ENCODE data around the gene SLC2A1. TPM values are rescaled to one million over a fixed set of nuclear protein-coding genes. Genes with fewer than 3 reads are reported as not detected.
"Not testable (repeated sequence)": the region's sequence is repeated elsewhere in the genome, so short reads cannot be mapped to it uniquely, and the experiment has no call there.

Gene SLC2A1
- total and polyA plus RNA-seq, 8 donors = 1.2 to 39.8 (median 18.3) TPM

DNA sequence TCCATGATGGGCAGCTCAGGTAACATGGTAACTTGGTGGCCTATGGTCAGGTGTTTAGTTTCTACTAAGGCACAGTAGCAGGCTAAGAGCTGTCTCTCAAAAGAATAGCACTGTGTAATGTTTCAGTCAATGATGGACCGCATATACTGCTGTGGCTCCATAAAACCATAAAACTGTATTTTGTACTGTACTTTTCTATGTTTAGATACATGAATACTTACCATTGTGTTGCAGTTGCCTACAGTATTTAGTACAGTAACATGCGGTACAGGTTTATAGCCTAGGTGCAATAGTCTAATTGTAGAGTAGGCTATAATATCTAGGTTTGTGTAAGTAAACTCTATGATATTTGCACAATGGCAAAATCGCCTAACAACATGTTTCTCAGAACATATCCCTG, 50.6 kb downstream of the SLC2A1 start:
- H3K27ac ChIP-seq = no peak overlapping the region
- no peak for DNase-seq
- 86 to 99% (median 88%) methylated on average over 3 of the region's 3 CpGs for WGBS, 5 donors

DNA sequence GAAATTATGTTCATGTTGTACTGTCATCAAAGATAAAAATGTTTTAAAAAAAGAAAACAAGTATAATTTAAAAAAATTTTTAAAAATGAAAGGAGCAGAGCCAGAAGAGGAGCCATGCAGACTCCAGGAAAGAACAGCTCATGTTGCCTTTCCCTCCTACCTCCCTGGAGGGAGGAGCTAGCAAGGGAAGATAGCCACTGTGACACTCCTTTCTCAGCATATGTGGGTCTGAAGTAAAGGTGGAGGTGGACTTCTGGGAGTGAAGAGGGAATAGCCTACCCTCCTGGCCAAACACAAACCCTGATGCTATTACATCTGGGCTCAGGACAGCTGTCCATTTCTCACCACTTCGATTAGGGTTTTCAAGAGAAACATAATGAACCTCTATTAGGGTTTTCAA, 54.2 kb downstream of the SLC2A1 start:
- H3K9me3 ChIP-seq = peaks cover 0 to 8% (median 2%) of the 10 kb centered on the region in 4 donors
- intact Hi-C loops (cut with DNase I; ENCODE audit: low total_unique reads) = no loop called here
- H3K27me3 ChIP-seq = peaks cover 0 to 7% (median 4%) of the 10 kb centered on the region in 3 donors
- TF ChIP-seq POLR2A (IDR thresholded peaks at IDR 0.05) (no peak), POLR2AphosphoS5 (IDR thresholded peaks at IDR 0.05) (no peak), EP300 (IDR thresholded peaks at IDR 0.05) (no peak)
- TF ChIP-seq, protein P1, sequence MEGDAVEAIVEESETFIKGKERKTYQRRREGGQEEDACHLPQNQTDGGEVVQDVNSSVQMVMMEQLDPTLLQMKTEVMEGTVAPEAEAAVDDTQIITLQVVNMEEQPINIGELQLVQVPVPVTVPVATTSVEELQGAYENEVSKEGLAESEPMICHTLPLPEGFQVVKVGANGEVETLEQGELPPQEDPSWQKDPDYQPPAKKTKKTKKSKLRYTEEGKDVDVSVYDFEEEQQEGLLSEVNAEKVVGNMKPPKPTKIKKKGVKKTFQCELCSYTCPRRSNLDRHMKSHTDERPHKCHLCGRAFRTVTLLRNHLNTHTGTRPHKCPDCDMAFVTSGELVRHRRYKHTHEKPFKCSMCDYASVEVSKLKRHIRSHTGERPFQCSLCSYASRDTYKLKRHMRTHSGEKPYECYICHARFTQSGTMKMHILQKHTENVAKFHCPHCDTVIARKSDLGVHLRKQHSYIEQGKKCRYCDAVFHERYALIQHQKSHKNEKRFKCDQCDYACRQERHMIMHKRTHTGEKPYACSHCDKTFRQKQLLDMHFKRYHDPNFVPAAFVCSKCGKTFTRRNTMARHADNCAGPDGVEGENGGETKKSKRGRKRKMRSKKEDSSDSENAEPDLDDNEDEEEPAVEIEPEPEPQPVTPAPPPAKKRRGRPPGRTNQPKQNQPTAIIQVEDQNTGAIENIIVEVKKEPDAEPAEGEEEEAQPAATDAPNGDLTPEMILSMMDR (IDR thresholded peaks at IDR 0.05) = no peak
- H3K4me1 ChIP-seq = no peaks in the 10 kb centered on the region
- H3K36me3 ChIP-seq = no peaks in the 10 kb centered on the region
- WGBS, 5 donors = 76 to 94% (median 85%) methylated on average over 1 of the region's 1 CpG
- H3K27ac ChIP-seq = no peak overlapping the region
- H3K4me3 ChIP-seq = no peak overlapping the region
- DNase-seq = no peak

More for the DNA sequence above, 50.6 kb downstream of the SLC2A1 start:
- Histone ChIP-seq H3K36me3 (no peaks in the 10 kb centered on the region), H3K9me3 (no peaks in the 10 kb centered on the region), H3K4me3 (no peak overlapping the region), H3K4me1 (no peaks in the 10 kb centered on the region), H3K27me3 (no peaks in the 10 kb centered on the region)
- TF ChIP-seq POLR2A (IDR thresholded peaks at IDR 0.05) (no peak), POLR2AphosphoS5 (IDR thresholded peaks at IDR 0.05) (no peak), EP300 (IDR thresholded peaks at IDR 0.05) (no peak)
- TF ChIP-seq, protein P1 (IDR thresholded peaks at IDR 0.05) = no peak
- intact Hi-C loops (cut with DNase I; ENCODE audit: low total_unique reads) = no loop called here

DNA sequence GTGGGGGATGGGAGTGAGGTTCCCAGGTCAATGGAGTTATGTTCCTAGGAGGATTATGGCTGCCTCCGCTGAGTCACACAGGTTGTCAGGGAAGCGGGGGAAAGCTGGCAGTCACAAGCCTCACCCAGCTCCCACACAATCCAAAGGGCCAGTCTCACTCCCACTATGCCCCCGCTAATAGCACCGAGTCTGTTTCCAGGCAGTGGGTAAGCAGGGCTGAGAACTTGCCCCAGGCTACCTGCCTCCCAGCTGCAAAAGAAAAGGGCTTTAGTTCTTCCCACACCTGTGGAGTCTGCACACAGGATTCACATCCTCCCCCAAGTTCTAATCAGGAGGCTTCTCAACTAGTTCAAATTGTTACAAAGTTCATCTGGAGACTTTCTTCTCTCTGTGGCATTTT, 58.7 kb downstream of the SLC2A1 start:
- 87 to 97% (median 89%) methylated on average over 4 of the region's 4 CpGs for WGBS, 5 donors
- DNase-seq; H3K4me3 ChIP-seq; intact Hi-C loops (cut with DNase I; ENCODE audit: low total_unique reads); H3K27ac ChIP-seq; H3K4me1 ChIP-seq; H3K36me3 ChIP-seq: not testable (repeated sequence)
- peaks cover 0 to 23% (median 12%) of the 10 kb centered on the region in 4 donors for H3K9me3 ChIP-seq
- peaks cover 0 to 12% (median 4%) of the 10 kb centered on the region in 3 donors for H3K27me3 ChIP-seq

DNA sequence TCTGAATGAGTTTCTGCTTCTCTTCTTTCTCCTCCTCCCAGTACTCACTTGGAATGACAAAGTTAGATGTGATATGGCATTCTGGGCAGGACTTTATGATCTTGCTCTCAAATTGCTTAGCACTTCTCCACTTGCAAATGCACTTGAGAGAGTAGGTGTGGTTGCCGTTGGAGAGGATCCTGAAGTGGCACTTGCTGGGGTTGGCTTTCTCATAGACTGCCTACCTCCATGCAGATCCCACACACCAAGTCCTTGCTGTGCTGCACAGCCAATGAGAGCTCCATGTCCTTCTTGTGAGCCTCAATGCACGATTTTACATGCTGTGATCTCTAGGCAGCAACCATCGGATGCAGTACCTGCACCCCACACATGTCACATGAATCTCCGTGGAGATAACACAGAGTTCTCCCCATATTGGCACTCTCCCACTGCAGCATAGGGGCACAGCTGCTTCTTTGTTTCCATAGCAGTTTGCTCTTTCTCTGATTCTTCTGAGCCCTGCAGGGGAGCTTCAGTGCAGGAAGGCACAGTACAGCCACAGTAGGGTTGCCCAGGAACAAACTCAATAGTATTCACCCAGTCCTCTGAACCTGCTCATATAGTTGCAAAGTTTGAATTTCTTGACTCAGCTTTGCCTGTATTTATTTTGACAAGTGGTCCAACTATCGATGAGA, 67.1 kb downstream of the SLC2A1 start:
- no peaks in the 10 kb centered on the region for H3K36me3 ChIP-seq
- TF ChIP-seq, protein P1 (IDR thresholded peaks at IDR 0.05) = no peak
- no peak for TF ChIP-seq EP300 (IDR thresholded peaks at IDR 0.05)
- no peak for TF ChIP-seq POLR2AphosphoS5 (IDR thresholded peaks at IDR 0.05)
- TF ChIP-seq POLR2A (IDR thresholded peaks at IDR 0.05) = no peak
- H3K27ac ChIP-seq = no peak overlapping the region
- peaks cover 0 to 8% (median 0%) of the 10 kb centered on the region in 3 donors for H3K27me3 ChIP-seq
- no peaks in the 10 kb centered on the region for H3K4me1 ChIP-seq
- no peak overlapping the region for H3K4me3 ChIP-seq
- DNase-seq = no peak
- H3K9me3 ChIP-seq = no peaks in the 10 kb centered on the region
- 54 to 70% (median 62%) methylated on average over 5 of the region's 5 CpGs for WGBS, 5 donors
- intact Hi-C loops (cut with DNase I; ENCODE audit: low total_unique reads) = no loop called here

DNA sequence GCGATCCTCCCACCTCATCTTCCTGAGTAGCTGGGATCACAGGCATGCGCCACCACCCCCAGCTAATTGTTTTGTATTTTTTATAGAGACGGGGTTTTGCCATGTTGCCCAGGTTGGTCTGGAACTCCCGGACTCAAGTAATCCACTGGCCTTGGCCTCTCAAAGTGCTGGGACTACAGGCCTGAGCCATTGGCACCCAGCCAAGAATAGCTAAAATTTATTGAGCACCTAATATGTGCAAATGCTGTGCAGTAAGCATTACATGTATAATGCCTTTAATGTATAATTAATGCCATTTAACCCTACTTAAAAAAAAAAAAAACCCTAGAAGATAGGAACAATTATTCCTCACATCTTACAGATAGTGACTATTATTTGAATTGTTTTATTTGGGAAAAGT, 69.4 kb downstream of the SLC2A1 start:
- 81 to 95% (median 94%) methylated on average over 4 of the region's 4 CpGs for WGBS, 5 donors
- Histone ChIP-seq H3K9me3 (no peaks in the 10 kb centered on the region), H3K27me3 (peaks cover 0 to 13% (median 0%) of the 10 kb centered on the region in 3 donors), H3K4me1 (no peaks in the 10 kb centered on the region), H3K4me3 (no peak overlapping the region), H3K36me3 (no peaks in the 10 kb centered on the region), H3K27ac (no peak overlapping the region)
- no peak for DNase-seq
- intact Hi-C loops (cut with DNase I; ENCODE audit: low total_unique reads) = no loop called here
- no peak for TF ChIP-seq EP300 (IDR thresholded peaks at IDR 0.05)
- TF ChIP-seq POLR2AphosphoS5 (IDR thresholded peaks at IDR 0.05) = no peak

Data from stomach (tissue), 9 donors.